T-helper 17 cell (primary cell): ENCODE results near the gene FBXO17. TPM values are rescaled to one million over a fixed set of nuclear protein-coding genes. Genes with fewer than 3 reads are reported as not detected.

Experiments
- ATAC-seq: fragments of 150-1000 bp; cut with Tn5 transposase; 2 replicates; pipeline ENCODE4 v1.10.0; 2021; ENCODE audit warnings: mild to moderate bottlenecking, moderate library complexity
- DNase-seq, 3 donors: peaks; one replicate each; pipeline versions ENCODE4 v3.0.0 to v3.0.0-alpha.2; 2020 to 2021
- H3K9me3 ChIP-seq: one replicate; pipeline ENCODE4 v1.7.0; 2013; ENCODE audit warnings: low read length, mild to moderate bottlenecking; ENCODE audit not compliant: control insufficient read depth, poor library complexity, severe bottlenecking
- H3K27ac Mint-ChIP-seq: one replicate; pipeline ENCODE4 v1.8.0; 2022; ENCODE audit warnings: mild to moderate bottlenecking, moderate library complexity, mixed read lengths
- H3K27me3 Mint-ChIP-seq: one replicate; pipeline ENCODE4 v1.8.0; 2022; ENCODE audit warnings: mixed read lengths
- H3K36me3 Mint-ChIP-seq: one replicate; pipeline ENCODE4 v1.8.0; 2022; ENCODE audit warnings: low read depth, mixed read lengths
- H3K4me1 Mint-ChIP-seq: one replicate; pipeline ENCODE4 v1.8.0; 2022; ENCODE audit warnings: mild to moderate bottlenecking, mixed read lengths
- H3K4me3 Mint-ChIP-seq: one replicate; pipeline ENCODE4 v1.8.0; 2022; ENCODE audit warnings: mild to moderate bottlenecking, moderate library complexity, mixed read lengths
- total RNA-seq, 4 donors: library from RNA in 2 of 4; stranded (reverse) in 2 of 4; gene quantifications; one replicate each; pipeline ENCODE4 v1.2.3 and lab custom pipeline; 2022 to 2026

FBXO17 gene
- total RNA-seq, 2 donors from 2014 or later = 0.16 TPM; not detected in 1

DNA sequence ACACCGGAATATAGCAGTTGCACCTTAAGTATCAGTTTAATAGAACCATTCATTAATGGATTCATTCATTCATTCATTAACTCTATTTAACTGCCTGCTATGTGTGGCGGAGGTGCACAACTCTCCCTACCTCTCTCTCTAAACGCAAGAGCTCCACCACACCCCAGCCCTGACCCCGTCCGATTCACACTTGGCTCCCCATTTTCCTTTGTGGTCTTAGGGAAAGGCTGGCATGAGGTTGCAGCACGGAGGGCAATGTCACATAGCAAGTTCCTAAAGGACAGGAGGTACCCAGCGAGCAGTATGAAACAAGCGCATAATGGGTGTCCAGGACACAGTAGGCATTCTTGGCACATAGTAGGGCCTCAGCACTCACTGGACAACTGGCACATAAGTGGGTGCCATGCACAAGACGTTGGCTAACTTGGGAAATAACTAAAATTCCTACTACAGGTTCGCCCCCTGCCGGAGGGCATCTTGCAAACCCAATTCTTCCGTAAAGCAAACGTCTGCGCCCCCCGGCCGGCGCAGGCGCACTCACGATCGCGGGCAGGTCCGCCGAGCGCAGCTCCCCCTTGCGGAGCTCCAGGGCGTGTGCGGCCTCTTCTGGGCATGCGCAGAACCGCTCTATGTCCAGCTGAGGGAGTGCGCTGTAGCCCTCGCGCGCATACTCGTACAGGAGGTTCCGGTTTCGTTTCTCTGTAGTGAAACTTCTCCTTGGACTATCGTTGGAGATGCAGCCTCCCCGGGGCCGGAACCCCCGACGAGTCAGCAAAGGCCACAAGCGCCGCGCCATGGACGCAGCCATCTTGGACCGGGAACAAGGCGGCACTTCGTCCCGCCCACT, 45.4 kb downstream of the FBXO17 start, which contains the start of gene SARS2:
TSS of gene SARS2 (minus strand) at position 835 of the 847 bp plus-strand sequence. CDS start at position 808, 27 bp downstream.
- peaks cover 21% of the 10 kb centered on the region for H3K4me1 Mint-ChIP-seq

DNA sequence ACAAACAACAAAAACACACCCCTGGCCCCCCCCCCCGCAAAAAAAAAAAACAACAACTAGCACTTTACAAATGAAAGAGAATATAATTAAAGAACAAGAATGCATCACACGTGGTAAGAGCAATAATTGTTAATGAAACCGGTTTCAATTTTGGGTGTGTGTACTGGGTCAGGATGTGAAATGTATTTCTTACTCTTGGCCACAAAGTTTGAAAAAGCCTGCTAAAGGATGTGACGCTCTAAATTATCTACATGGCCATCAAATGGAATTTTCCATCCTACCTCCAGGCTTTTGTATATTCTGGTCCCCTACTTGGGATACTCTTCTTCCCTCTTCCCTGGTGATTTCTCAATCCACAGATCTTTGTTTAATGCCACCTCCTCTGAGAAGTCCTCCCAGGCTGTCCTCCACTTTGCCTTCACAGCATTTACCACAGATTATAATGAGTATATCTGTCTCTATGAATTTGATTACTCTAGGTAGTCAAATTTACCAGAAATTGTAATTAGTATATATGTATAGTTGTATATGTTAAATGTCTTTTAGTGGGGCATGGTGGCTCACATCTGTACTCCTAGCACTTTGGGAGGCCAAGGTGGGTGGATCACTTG, 47.0 kb downstream of the FBXO17 start:
- DNase-seq (no peak), ATAC-seq (no peak)
- H3K9me3 ChIP-seq = no peaks in the 10 kb centered on the region
- H3K36me3 Mint-ChIP-seq = no peaks in the 10 kb centered on the region
- no peaks in the 10 kb centered on the region for H3K27me3 Mint-ChIP-seq
- peak overlapping the region; percentile 80 for H3K27ac Mint-ChIP-seq
- H3K4me1 Mint-ChIP-seq = peaks cover 20% of the 10 kb centered on the region
- peak overlapping the region; percentile 32 for H3K4me3 Mint-ChIP-seq

More for the DNA sequence above, 45.4 kb downstream of the FBXO17 start, which contains the start of gene SARS2:
- Mint-ChIP-seq H3K36me3 (peaks cover 3% of the 10 kb centered on the region), H3K27me3 (no peaks in the 10 kb centered on the region), H3K4me3 (peak within 1 kb of the TSS; percentile 97), H3K27ac (peak within 1 kb of the TSS; percentile 99)
- DNase-seq (peak; percentile 90 to 91 (median 91)), ATAC-seq (peak; percentile 74)
- H3K9me3 ChIP-seq = no peaks in the 10 kb centered on the region

DNA sequence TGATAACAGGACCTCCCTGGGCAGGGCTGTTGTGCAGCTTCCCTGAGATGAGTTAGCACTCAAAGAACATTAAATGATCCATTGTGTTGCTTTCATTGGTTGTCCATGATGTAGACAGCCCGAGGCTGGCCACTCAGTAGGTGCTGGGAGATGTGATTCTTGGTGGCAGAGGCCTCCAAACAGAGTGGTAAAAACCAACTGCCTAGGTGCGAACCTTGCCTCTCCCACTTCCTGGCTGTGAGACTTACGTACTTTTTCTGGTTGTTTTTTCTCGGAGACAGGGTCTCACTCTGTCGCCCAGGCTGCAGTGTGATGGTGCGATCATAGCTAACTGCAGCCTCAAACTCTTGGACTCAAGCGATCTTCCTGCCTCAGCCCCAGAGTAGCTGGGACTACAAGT, 51.2 kb downstream of the FBXO17 start:
- ATAC-seq (no peak), DNase-seq (no peak)
- Mint-ChIP-seq H3K4me1 (peaks cover 4% of the 10 kb centered on the region), H3K4me3 (no peak overlapping the region), H3K27ac (no peak overlapping the region), H3K36me3 (no peaks in the 10 kb centered on the region), H3K27me3 (no peaks in the 10 kb centered on the region)
- no peaks in the 10 kb centered on the region for H3K9me3 ChIP-seq

DNA sequence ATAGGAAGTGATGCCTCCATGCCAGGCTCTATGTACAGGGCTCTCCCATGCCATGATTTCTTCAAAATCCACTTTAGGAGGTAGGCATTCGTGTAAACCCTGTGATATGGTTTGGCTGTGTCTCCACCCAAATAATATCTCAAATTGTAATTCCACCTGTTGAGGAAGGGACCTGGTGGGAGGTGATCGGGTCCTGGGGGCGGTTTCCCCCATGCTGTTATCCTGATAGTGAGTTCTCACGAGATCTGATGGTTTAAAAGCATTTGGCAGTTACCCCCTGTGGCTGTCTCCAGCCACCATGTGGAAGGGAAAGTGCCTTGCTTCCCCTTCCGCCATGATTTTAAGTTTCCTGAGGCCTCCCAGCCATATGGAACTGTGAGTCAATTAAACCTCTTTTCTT, 53.1 kb downstream of the FBXO17 start:
- DNase-seq (no peak), ATAC-seq (no peak)
- H3K27ac Mint-ChIP-seq = no peak overlapping the region
- no peaks in the 10 kb centered on the region for H3K9me3 ChIP-seq
- H3K4me1 Mint-ChIP-seq = no peaks in the 10 kb centered on the region
- no peaks in the 10 kb centered on the region for H3K36me3 Mint-ChIP-seq
- no peak overlapping the region for H3K4me3 Mint-ChIP-seq
- no peaks in the 10 kb centered on the region for H3K27me3 Mint-ChIP-seq

DNA sequence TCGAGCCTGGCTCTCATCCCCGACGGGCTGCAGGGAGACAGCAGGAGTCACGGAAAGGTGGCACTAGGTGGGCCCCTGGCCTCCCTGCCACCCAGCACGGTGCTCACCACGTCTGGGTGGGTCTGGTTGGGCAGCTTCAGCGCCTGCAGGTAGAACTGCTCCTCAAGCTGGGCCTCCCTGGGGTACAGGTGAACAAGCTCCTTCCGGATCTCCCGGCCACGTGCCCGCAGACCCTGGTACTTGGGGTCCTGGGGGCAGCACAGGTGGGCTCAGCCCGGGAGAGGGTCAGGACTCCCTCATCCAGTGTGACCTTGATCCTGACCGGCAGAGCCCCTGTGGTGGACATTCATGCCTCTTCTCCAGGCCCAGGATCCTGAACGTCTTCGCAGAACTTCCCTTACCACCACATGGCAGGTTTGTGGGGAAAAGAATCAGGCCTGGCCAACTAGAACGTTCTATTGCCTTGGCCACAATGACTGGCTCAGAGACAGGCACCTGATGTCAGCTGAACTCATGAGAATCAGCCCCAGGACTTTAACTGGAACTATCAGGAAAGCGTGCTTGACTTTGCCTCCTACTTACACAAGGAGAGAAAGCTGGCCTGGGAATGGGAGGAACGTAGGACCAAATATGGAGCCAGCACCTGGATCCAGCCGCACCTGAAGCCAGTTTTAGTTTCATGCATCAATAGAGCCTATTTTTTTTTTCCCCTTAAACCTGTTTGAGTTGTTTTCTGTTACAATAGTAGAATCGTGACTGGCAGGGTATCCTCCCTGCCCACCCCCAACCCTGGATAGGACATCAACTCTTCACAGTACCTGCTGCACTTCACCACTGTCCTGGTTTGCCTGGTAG, 53.9 kb downstream of the FBXO17 start:
- no peak for ATAC-seq
- Mint-ChIP-seq H3K27me3 (no peaks in the 10 kb centered on the region), H3K27ac (no peak overlapping the region), H3K36me3 (no peaks in the 10 kb centered on the region), H3K4me1 (no peaks in the 10 kb centered on the region), H3K4me3 (no peak overlapping the region)
- no peak for DNase-seq
- no peaks in the 10 kb centered on the region for H3K9me3 ChIP-seq

DNA sequence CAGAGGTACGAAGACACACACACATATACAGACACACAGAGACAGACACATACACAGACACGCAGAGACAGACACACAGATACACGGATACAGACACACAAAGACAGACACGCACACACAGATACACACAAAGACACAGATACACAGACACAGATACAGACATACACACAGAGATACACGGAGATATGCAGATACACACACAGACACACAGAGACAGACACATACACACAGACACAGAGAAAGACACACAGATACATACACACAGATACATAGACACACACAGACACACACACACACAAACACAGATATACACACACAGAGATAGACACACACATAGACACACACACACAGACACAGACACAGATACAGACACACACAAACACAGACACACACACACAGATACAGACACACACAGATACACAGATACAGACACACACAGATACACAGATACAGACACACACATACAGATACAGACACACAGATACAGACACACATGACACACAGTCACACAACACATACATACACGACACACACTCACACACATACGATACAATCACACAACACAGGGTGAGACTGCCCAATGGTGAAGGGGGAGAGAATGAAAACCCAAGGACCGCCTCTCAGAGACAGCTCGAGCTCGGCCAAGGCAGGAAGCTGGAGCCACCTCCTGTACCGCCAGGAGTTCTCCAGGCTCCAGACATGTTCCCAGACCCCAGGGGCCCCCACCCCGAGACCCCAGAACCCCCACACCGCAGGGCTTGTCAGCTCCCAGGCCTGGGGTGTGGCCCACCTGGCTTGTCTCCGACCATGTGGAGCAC, 54.7 kb downstream of the FBXO17 start:
- ATAC-seq = no peak

DNA sequence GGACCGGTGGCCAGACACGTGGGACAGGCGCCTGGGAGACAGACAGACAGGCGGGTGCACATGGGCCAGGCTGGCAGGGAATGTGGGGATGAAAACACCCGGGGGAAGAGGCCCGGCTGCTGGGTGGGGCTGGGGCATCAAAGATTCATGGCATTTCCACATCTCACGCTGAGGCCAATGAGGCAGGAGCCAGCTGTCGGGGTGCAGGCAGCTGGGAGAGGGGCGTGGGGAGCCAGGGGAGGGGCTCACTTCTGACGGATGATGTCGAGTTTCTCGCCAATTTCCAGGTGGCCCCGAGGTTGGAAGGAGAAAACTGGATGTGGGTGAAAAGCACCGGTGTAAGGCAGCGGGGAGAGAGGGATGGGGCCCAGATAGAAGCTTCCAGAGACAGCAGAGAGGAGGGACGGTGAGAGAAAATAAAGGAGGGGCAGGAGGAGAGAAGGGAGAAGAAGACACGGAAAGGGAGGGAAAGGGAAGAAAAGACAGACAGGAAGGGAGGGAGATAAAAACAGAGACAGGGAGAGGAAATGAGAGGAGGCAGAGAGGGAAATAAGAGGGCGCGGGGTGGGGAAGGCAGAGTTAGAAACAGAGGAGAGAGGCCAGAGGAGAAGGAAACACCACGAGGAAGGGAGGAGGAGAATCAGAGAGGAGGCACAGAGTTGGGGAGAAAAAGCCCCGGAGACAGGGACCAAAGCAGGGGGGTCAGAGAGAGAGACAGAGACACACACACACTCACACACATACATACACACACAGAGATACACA, 55.5 kb downstream of the FBXO17 start:
- no peaks in the 10 kb centered on the region for H3K4me1 Mint-ChIP-seq
- no peak overlapping the region for H3K4me3 Mint-ChIP-seq
- ATAC-seq = no peak
- no peaks in the 10 kb centered on the region for H3K27me3 Mint-ChIP-seq
- H3K9me3 ChIP-seq = no peaks in the 10 kb centered on the region
- no peak for DNase-seq
- no peaks in the 10 kb centered on the region for H3K36me3 Mint-ChIP-seq
- peak overlapping the region; percentile 27 for H3K27ac Mint-ChIP-seq

More for the DNA sequence above, 54.7 kb downstream of the FBXO17 start:
- Mint-ChIP-seq H3K36me3 (no peaks in the 10 kb centered on the region), H3K4me1 (no peaks in the 10 kb centered on the region), H3K27ac (no peak overlapping the region), H3K4me3 (no peak overlapping the region), H3K27me3 (no peaks in the 10 kb centered on the region)
- no peaks in the 10 kb centered on the region for H3K9me3 ChIP-seq
- DNase-seq = no peak

DNA sequence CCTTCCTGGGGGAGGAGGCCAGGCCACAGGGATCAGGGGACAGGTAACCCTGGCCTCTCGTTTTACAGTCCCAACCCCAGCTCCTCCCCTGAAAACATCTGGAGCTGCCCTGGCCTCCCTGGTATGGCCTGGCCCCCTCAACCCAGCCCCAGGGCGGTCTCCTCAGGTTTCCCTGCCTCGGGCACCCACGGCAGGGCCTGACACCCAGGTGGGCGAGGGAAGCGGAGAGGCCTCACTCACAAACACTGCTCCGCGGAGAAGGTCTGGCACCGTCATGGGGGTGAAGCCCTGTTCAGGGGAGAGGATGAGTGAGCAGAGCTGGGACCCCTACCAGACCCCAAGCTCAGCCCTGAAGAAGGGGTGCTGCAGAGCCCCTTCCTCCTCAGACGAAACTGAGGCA, 57.0 kb downstream of the FBXO17 start:
- no peak for ATAC-seq
- peaks cover 2% of the 10 kb centered on the region for H3K4me1 Mint-ChIP-seq
- no peak overlapping the region for H3K27ac Mint-ChIP-seq
- H3K27me3 Mint-ChIP-seq = no peaks in the 10 kb centered on the region
- no peak for DNase-seq
- no peaks in the 10 kb centered on the region for H3K9me3 ChIP-seq
- H3K36me3 Mint-ChIP-seq = no peaks in the 10 kb centered on the region
- H3K4me3 Mint-ChIP-seq = no peak overlapping the region

DNA sequence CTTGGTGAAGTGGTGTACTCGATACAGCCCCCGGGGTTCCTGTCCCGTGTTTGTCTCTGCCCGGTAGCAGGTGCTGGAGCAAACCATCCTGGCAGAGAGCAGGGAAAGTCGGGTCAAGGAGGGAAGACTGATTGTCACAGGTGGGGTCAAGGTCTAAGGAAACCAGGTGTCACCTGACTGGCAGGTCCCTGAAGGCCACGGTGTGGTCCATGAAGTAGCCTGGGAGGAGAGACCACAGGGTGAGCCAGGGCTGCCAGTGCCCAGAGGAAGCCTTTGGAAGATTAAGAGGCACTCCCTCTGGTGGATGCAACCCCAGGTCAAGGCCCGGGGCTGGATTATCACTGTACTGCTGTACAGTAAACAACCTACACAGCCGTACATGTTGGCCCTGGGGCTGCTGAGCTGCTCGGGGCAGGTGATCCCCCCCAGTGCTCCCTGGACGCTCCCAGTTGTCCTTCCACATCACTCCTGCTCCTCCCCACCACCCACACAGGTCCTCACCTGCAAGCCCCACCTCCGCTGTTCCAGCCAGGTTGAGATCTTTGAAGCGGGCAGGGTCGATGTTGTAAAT, 57.5 kb downstream of the FBXO17 start:
- DNase-seq = no peak
- no peaks in the 10 kb centered on the region for H3K9me3 ChIP-seq
- Mint-ChIP-seq H3K27me3 (no peaks in the 10 kb centered on the region), H3K4me1 (peaks cover 2% of the 10 kb centered on the region), H3K27ac (no peak overlapping the region), H3K36me3 (no peaks in the 10 kb centered on the region), H3K4me3 (no peak overlapping the region)
- no peak for ATAC-seq

DNA sequence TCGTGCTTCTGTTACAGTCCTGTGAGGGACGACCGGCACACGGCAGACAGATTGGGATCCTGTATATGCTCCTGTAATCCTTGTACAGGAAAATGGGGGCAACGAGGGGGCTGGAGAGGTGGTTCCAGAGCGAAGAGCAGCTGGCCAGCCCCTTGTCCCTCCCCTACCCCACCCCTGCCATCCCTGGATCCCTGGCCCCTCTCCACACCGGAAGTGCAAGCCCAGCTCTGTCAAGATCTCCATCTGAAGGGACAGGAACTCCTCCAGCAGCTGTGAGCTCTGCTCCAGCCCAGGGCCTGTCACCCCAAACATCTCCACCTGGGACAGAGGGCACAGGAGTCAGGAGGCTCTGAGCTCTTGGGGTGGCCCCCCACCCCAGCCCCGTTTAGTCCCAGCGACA, 58.0 kb downstream of the FBXO17 start:
- no peaks in the 10 kb centered on the region for H3K9me3 ChIP-seq
- H3K27me3 Mint-ChIP-seq = no peaks in the 10 kb centered on the region
- DNase-seq (no peak), ATAC-seq (no peak)
- no peak overlapping the region for H3K27ac Mint-ChIP-seq
- no peaks in the 10 kb centered on the region for H3K36me3 Mint-ChIP-seq
- peaks cover 2% of the 10 kb centered on the region for H3K4me1 Mint-ChIP-seq
- H3K4me3 Mint-ChIP-seq = no peak overlapping the region

DNA sequence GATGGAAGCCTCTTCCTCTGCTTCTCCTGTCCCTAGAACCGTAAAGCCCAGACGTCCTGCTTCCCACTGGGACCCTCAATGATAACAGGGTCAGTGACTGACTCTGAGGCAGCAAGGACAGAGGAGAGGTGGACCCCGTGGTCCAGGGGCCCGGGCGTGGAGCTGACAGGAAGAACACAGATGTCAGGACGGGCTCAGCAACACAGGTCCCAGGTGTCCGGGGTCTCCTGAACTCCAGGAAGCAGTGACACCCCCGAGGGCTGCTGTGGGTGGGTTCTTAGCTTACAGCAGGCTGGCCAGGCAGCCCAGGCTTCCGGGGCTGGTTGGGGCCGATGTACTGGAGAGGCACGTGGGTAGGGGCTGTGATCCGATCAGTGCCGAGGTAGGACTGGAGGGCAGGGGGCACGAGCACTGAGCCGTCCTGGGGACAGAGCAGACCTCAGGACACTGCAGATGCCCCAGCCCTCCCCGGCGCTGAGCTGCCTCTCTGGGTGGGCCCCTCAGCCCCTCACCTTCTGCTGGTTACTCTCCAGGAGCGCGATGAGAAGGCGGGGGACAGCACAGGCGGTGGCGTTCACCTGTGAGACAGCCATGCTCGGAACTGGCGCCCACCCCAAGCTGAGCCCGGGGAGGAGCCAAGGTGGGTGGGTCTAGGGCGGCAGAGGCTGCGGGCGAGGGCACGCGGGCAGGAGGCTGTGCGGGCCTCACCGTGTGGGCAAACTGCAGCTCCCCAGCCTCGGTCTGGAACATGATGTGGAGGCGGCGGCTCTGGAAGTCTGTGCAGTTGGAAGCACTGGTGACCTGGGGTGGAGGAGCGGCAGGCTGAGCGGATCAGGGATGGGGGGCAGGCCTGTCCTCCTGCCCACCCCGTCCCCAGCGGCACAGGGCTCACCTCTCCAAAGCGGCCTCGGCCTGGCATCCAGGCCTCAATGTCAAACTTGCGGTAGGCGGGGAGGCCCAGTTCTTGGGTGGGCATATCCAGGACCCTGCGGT, 59.9 kb downstream of the FBXO17 start:
- no peak overlapping the region for H3K27ac Mint-ChIP-seq
- no peaks in the 10 kb centered on the region for H3K36me3 Mint-ChIP-seq
- H3K4me1 Mint-ChIP-seq = peaks cover 2% of the 10 kb centered on the region
- DNase-seq = no peak
- no peak overlapping the region for H3K4me3 Mint-ChIP-seq
- ATAC-seq = no peak
- H3K9me3 ChIP-seq = no peaks in the 10 kb centered on the region
- H3K27me3 Mint-ChIP-seq = no peaks in the 10 kb centered on the region
